ENCODE data around the gene IBSP. TPM values are rescaled to one million over a fixed set of nuclear protein-coding genes. Genes with fewer than 3 reads are reported as not detected.

IBSP gene
- total RNA-seq, 2 experiments from 2014 or later: 0.09 TPM; not detected in 1

- Histone ChIP-seq H3K4me1 (ENCODE audit: insufficient read depth, low read length, poor library complexity, severe bottlenecking) (no peaks in the 10 kb centered on the region), H3K9me2 (ENCODE audit: insufficient read depth, low read length) (no peaks in the 10 kb centered on the region), H2AFZ (ENCODE audit: low read length) (peak overlapping the region; percentile 21; the same call in 1 of the 2 replicates), H3K4me3 (ENCODE audit: low read depth, low read length, poor library complexity, severe bottlenecking) (no peak overlapping the region), H3K4me2 (ENCODE audit: low read length) (peak overlapping the region; percentile 31; the same call in 1 of the 2 replicates), H3K9me3 (ENCODE audit: low read length) (no peaks in the 10 kb centered on the region), H3K27ac (ENCODE audit: low read depth, low read length, poor library complexity, severe bottlenecking) (no peak overlapping the region), H3K79me2 (ENCODE audit: insufficient read depth, low read depth, low read length) (no peaks in the 10 kb centered on the region), H3K36me3 (ENCODE audit: insufficient read depth, low read length) (no peaks in the 10 kb centered on the region), H4K20me1 (ENCODE audit: insufficient read depth, low read length) (no peaks in the 10 kb centered on the region)
- ChIA-PET POLR2A (interaction anchor here (0.6 to 1.1 kb wide), 3 partner anchors 12 to 1421 kb away, joined by 3 read pairs; no protein-coding TSS in a partner anchor), CTCF (ENCODE audit: unreplicated experiment) (interaction anchor here (1.1 kb wide), 1 partner anchor 667 kb away, joined by 4 read pairs; no protein-coding TSS in a partner anchor)
- TF ChIP-seq, protein P1, sequence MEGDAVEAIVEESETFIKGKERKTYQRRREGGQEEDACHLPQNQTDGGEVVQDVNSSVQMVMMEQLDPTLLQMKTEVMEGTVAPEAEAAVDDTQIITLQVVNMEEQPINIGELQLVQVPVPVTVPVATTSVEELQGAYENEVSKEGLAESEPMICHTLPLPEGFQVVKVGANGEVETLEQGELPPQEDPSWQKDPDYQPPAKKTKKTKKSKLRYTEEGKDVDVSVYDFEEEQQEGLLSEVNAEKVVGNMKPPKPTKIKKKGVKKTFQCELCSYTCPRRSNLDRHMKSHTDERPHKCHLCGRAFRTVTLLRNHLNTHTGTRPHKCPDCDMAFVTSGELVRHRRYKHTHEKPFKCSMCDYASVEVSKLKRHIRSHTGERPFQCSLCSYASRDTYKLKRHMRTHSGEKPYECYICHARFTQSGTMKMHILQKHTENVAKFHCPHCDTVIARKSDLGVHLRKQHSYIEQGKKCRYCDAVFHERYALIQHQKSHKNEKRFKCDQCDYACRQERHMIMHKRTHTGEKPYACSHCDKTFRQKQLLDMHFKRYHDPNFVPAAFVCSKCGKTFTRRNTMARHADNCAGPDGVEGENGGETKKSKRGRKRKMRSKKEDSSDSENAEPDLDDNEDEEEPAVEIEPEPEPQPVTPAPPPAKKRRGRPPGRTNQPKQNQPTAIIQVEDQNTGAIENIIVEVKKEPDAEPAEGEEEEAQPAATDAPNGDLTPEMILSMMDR (conservative IDR thresholded peaks at IDR 0.05; ENCODE audit: low read length): peak; percentile 78
- no peak for TF ChIP-seq EZH2phosphoT487 (IDR thresholded peaks at IDR 0.05; ENCODE audit: borderline replicate concordance, low read depth, low read length)
- intact Hi-C loops (cut with micrococcal nuclease; ENCODE audit: unreplicated experiment): no loop called here
- BruUV-seq (replicated peaks): no TSS peak
- DNase-seq (ENCODE audit: low spot score): peak; percentile 46
These were observed 49.4 kb downstream of the IBSP start for GRCh38 chr4:87848622-87849351.

DNA sequence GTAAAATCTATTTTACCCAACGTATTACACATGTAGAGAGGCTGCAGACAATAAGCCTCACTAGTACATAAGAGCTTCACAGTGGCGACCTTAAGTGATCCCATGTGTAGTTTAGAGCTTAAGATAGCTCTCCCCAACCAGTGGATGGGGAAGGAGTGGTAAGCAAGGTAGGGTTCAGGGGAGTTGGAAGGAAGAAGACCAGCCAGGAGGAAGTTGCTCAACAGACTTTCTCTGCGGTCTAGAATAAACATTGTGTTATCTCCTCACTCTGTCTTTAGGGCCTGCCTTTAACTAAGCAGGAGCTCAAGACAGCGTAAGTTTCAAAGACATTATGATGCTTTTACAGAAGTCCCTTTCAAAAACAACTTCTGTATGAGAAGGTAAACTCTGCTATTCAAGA is 50.3 kb downstream of the IBSP start:
- intact Hi-C loops (cut with micrococcal nuclease; ENCODE audit: unreplicated experiment): loop anchor here (5.0 kb wide), 3 partner anchors 172 to 673 kb away; partner anchors contain the start of gene PYURF
- Histone ChIP-seq H3K36me3 (ENCODE audit: insufficient read depth, low read length) (no peaks in the 10 kb centered on the region), H3K9me3 (ENCODE audit: low read length) (no peaks in the 10 kb centered on the region), H3K27ac (ENCODE audit: low read depth, low read length, poor library complexity, severe bottlenecking) (no peak overlapping the region), H3K9me2 (ENCODE audit: insufficient read depth, low read length) (no peaks in the 10 kb centered on the region), H3K4me3 (ENCODE audit: low read depth, low read length, poor library complexity, severe bottlenecking) (no peak overlapping the region), H4K20me1 (ENCODE audit: insufficient read depth, low read length) (no peaks in the 10 kb centered on the region), H3K4me2 (ENCODE audit: low read length) (no peak overlapping the region), H3K79me2 (ENCODE audit: insufficient read depth, low read depth, low read length) (no peaks in the 10 kb centered on the region), H3K4me1 (ENCODE audit: insufficient read depth, low read length, poor library complexity, severe bottlenecking) (no peaks in the 10 kb centered on the region), H2AFZ (ENCODE audit: low read length) (peak overlapping the region; percentile 36; the same call in 1 of the 2 replicates)
- no peak for DNase-seq (ENCODE audit: low spot score)
- BruUV-seq (replicated peaks): no TSS peak
- POLR2A ChIA-PET: interaction anchor here (0.5 to 1.1 kb wide), 5 partner anchors 11 to 1420 kb away, joined by 3 read pairs; no protein-coding TSS in a partner anchor
- CTCF ChIA-PET (ENCODE audit: unreplicated experiment): interaction anchor here (1.1 kb wide), 1 partner anchor 666 kb away, joined by 4 read pairs; no protein-coding TSS in a partner anchor
- TF ChIP-seq EZH2phosphoT487 (IDR thresholded peaks at IDR 0.05; ENCODE audit: borderline replicate concordance, low read depth, low read length): no peak
- TF ChIP-seq, protein P1 (conservative IDR thresholded peaks at IDR 0.05; ENCODE audit: low read length): no peak

- intact Hi-C loops (cut with micrococcal nuclease; ENCODE audit: unreplicated experiment): loop anchor here (5.0 kb wide), 3 partner anchors 174 to 671 kb away; partner anchors contain the start of gene PYURF
- TF ChIP-seq, protein P1 (conservative IDR thresholded peaks at IDR 0.05; ENCODE audit: low read length): no peak
- no peak for TF ChIP-seq EZH2phosphoT487 (IDR thresholded peaks at IDR 0.05; ENCODE audit: borderline replicate concordance, low read depth, low read length)
- H4K20me1 ChIP-seq (ENCODE audit: insufficient read depth, low read length): no peaks in the 10 kb centered on the region
- H3K9me2 ChIP-seq (ENCODE audit: insufficient read depth, low read length): no peaks in the 10 kb centered on the region
- H3K79me2 ChIP-seq (ENCODE audit: insufficient read depth, low read depth, low read length): no peaks in the 10 kb centered on the region
- no peak overlapping the region for H3K27ac ChIP-seq (ENCODE audit: low read depth, low read length, poor library complexity, severe bottlenecking)
- no peaks in the 10 kb centered on the region for H3K4me1 ChIP-seq (ENCODE audit: insufficient read depth, low read length, poor library complexity, severe bottlenecking)
- H3K36me3 ChIP-seq (ENCODE audit: insufficient read depth, low read length): no peaks in the 10 kb centered on the region
- no TSS peak for BruUV-seq (replicated peaks)
- DNase-seq (ENCODE audit: low spot score): no peak
- no peak overlapping the region for H2AFZ ChIP-seq (ENCODE audit: low read length)
- H3K9me3 ChIP-seq (ENCODE audit: low read length): no peaks in the 10 kb centered on the region
- CTCF ChIA-PET (ENCODE audit: unreplicated experiment): no interaction called here
- H3K4me3 ChIP-seq (ENCODE audit: low read depth, low read length, poor library complexity, severe bottlenecking): no peak overlapping the region
- H3K4me2 ChIP-seq (ENCODE audit: low read length): no peak overlapping the region
- POLR2A ChIA-PET: interaction anchor here (1.2 kb wide), 1 partner anchor 125 kb away, joined by 4 read pairs; no protein-coding TSS in a partner anchor
These were observed 52.0 kb downstream of the IBSP start for GRCh38 chr4:87851332-87851731.
